OCI-LY1 (cell line): Measurements from ENCODE around the gene PRDM15.

Experiments
- EZH2 ChIP-seq: fragments of 200-600 bp; sonication (generic), shearing (Covaris generic); IDR thresholded peaks from 2 replicates; pipeline ENCODE4 v1.8.0; 2017; ENCODE audit warnings: borderline replicate concordance, mixed run types, mild to moderate bottlenecking, antibody characterized with exemption, low read length, moderate library complexity, mixed read lengths
- TF ChIP-seq, protein P1 (sequence below): fragments of 200-600 bp; sonication (generic), shearing (Covaris generic); IDR thresholded peaks from 2 replicates; pipeline ENCODE4 v1.5.1; 2017; ENCODE audit warnings: mild to moderate bottlenecking, antibody characterized with exemption, low read length, moderate library complexity, mixed read lengths

DNA sequence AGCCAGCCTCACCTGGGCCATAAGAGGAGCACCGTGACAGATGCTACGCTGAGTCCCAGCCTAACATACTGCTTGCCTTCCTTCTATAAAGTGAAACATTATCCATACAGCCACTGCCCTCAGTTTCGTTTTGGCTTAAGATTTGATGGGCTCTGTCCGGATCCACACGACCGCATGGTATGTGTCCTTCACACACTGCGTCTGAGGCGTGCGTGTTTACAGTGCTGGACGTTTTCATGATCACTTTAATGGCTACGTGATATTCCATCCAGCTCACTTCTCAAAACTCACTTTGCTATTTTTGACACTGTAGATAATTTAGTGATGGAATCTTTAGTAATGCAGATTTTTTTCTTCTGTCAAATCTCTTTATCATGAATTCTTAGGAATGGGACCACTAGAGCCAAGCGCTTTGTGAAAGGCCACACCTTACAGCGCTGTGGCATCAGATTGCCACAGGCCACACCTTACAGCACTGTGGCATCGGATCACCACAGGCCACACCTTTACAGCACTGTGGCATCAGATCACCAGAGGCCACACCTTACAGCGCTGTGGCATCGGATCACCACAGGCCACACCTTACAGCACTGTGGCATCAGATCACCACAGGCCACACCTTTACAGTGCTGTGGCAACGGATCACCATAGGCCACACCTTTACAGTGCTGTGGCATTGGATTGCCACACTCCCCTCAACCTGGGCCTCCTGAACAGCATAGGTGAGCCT is 47.1 kb downstream of the PRDM15 start:
- TF ChIP-seq, protein P1, sequence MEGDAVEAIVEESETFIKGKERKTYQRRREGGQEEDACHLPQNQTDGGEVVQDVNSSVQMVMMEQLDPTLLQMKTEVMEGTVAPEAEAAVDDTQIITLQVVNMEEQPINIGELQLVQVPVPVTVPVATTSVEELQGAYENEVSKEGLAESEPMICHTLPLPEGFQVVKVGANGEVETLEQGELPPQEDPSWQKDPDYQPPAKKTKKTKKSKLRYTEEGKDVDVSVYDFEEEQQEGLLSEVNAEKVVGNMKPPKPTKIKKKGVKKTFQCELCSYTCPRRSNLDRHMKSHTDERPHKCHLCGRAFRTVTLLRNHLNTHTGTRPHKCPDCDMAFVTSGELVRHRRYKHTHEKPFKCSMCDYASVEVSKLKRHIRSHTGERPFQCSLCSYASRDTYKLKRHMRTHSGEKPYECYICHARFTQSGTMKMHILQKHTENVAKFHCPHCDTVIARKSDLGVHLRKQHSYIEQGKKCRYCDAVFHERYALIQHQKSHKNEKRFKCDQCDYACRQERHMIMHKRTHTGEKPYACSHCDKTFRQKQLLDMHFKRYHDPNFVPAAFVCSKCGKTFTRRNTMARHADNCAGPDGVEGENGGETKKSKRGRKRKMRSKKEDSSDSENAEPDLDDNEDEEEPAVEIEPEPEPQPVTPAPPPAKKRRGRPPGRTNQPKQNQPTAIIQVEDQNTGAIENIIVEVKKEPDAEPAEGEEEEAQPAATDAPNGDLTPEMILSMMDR: no peak
- TF ChIP-seq EZH2: no peak
